CD4-positive, alpha-beta T cell treated with Interferon gamma for 1 hour (primary cell): ENCODE results near the gene EPB41L4A.
"Not testable (repeated sequence)": the region's sequence is repeated elsewhere in the genome, so short reads cannot be mapped to it uniquely, and the experiment has no call there.

Experiments
- DNase-seq: peaks from one replicate; pipeline ENCODE4 v3.0.0-alpha.2; 2020

Gene EPB41L4A

DNA sequence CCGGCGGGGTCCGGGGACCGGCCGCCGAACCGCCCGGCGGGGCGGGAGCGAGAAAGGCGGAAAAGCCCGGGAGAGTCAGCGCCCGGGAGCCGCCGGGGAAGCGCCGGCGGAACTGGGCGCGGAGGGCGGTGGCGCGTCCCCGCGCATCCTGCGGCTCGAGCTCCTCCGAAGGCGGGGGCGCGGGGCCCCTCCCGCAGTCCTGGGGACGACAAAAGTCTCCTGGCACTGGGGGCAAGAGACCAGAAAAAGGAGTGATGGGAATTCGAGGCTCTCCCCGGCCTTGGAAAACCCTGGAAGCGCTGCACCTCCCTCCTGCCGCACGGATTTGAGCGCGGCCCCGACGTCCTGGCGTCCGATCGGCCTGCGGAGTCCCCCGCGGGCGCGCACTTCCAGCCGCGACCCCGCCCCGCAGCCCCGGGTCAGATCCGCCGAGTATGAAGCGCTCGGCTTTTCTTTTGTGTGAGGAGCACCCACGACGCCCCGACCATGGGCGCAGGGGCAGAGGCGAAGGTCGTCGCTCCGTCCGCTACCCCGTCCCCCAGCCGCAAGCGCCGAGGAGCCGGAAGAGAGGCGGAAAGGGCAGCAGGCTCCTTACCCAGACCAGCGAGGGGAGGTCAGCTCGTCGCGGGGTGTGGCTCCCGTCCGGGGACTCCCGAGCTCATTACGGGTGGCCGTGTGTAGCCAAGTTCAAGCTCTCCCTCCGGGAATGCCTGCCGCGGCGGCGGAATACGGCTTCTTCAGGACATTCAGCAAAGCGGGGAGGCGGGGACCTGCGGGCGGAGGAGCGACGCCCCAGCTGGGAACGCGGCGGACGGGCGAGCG is at the start of gene EPB41L4A:
TSS of gene EPB41L4A (minus strand) at position 114 of the 822 bp plus-strand sequence. CDS start 238 bp downstream, outside the sequence.
- DNase-seq, result no peak

GRCh38 chr5:112467485-112467884 is 48.4 kb upstream of the EPB41L4A start:
- DNase-seq, result no peak

DNA sequence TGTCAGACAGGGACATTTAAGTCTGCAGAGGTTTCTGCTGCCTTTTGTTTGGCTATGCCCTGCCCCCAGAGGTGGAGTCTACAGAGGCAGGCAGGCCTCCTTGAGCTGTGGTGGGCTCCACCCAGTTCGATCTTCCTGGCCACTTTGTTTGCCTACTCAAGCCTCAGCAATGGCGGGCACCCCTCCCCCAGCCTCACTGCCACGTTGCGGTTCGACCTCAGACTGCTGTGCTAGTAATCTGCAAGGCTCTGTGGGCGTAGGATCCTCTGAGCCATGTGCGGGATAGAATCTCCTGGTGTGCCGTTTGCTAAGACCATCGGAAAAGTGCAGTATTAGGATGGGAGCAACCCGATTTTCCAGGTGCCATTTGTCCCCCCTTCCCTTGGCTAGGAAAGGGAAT is 47.2 kb upstream of the EPB41L4A start:
- not testable (repeated sequence) for DNase-seq

DNA sequence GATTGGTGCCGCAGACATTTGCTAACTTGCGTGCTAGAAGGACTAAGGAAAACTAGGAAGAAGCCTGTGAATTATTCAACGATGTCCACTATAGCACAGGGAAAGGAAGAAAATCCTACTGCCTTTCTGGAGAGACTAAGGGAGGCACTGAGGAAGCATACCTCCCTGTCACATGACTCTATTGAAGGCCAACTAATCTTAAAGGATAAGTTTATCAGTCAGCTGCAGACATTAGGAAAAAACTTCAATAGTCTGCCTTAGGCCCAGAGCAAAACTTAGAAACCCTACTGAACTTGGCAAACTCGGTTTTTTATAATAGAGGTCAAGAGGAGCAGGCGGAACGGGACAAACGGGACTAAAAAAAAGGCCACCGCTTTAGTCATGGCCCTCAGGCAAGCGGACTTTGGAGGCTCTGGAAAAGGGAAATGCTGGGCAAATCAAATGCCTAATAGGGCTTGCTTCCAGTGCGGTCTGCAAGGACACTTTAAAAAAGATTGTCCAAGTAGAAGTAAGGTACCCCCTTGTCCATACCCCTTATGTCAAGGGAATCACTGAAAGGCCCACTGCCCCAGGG is 28.2 kb upstream of the EPB41L4A start:
- DNase-seq, result not testable (repeated sequence)

DNA sequence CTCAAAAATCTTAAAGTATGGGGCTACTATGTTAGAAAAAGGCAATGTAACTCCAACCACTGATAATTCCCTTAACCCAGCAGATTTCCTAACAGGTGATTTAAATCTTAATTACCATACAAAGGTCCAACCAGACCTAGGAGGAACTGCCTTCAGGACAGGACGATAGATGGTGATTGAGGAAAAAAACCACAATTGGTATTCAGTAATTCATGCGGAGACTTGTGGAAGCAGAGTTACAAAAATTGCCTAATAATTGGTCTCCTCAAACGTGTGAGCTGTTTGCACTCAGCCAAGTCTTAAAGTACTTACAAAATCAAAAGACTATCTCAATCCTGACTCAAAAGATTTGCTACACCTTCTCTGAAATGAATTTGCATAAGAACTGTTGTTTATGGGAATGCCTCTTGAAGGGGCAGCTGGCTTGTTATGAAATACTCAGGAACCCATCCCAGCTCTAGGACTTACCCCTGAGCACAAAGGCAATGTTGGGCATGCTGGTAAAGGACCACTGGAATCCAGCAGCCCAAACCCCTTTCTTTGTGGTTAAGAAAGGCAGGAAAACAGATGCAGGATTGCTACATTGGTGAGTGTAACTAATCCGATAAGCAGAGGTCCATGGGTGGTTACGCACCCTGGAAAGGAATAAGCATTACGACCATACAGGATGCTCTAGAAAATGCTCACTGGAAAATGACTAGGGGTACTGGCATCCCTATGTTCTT is 26.7 kb upstream of the EPB41L4A start:
- no peak for DNase-seq

GRCh38 chr5:112443932-112444331 is 24.9 kb upstream of the EPB41L4A start:
- not testable (repeated sequence) for DNase-seq

GRCh38 chr5:112440031-112440430 is 21.0 kb upstream of the EPB41L4A start:
- no peak for DNase-seq

DNA sequence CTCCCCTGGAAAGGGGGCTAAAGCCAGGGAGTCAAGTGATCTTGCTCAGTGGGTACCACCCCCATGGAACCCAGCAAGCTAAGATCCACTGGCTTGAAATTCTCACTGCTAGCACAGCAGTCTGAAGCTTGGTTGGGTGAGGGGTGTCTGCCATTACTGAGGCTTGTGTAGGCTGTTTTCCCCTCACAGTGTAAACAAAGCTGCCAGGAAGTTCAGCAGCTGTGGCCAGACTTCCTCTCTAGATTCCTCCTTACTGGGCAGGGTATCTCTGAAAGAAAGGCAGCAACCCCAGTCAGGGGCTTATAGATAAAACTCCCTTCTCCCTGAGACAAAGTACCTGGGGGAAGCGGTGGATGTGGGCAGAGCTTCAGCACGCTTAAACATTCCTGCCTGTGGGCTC is 17.1 kb upstream of the EPB41L4A start:
- DNase-seq, result no peak

DNA sequence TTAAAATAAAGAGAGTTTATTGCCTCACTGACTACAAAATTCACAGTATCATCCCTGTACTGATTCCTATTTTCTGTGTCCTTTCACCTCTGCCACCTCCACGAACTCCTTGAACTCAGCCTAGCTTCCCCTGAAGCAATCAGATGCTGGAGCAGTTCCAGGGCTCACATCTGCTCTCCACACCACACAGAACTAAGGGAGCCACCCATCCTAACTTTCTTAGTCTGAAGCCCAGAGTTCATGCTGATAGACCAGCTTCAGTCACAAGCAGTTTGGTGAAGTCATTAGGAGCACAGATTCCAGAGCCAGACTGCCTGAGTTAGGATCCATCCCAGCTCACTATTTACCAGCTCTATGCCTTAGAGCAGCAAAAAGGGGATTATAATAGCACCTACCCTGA is 15.6 kb upstream of the EPB41L4A start:
- no peak for DNase-seq

DNA sequence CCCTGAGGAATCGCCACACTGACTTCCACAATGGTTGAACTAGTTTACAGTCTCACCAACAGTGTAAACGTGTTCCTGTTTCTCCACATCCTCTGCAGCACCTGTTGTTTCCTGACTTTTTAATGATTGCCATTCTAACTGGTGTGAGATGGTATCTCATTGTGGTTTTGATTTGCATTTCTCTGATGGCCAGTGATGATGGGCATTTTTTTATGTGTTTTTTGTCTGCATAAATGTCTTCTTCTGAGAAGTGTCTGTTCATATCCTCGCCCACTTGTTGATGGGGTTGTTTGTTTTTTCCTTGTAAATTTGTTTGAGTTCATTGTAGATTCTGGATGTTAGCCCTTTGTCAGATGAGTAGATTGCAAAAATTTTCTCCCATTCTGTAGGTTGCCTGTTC is 7.1 kb upstream of the EPB41L4A start:
- DNase-seq, result not testable (repeated sequence)

- DNase-seq, result peak; percentile 44
Measured at GRCh38 chr5:112419986-112420864, 1.1 kb upstream of the EPB41L4A start.

- DNase-seq, result no peak
Measured at GRCh38 chr5:112418659-112419163, 366 bp downstream of the EPB41L4A start.

- DNase-seq, result peak; percentile 5
Measured at GRCh38 chr5:112417931-112418658, 982 bp downstream of the EPB41L4A start.

GRCh38 chr5:112415552-112415951 is 3.5 kb downstream of the EPB41L4A start:
- DNase-seq, result no peak

DNA sequence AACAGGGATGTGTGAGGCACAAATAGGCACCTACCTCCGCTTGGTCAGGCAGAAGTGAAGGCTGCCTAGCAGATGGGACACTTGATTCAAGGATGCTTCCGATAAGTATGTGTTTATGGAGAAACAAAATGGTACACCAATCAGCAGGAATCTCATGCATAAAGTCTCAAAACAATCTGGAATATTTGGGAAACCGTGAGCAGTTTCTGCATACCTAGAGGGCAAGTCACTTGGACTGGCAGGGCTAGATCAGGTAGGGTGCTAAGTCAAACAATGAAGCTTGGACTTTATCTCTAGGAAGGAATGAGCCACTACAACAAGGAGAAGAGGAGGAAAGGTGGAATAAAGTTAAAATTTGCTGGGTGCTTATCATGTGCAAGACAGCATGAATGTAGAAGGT is 5.5 kb downstream of the EPB41L4A start:
- DNase-seq, result no peak

GRCh38 chr5:112412346-112412745 is 6.7 kb downstream of the EPB41L4A start:
- no peak for DNase-seq

DNA sequence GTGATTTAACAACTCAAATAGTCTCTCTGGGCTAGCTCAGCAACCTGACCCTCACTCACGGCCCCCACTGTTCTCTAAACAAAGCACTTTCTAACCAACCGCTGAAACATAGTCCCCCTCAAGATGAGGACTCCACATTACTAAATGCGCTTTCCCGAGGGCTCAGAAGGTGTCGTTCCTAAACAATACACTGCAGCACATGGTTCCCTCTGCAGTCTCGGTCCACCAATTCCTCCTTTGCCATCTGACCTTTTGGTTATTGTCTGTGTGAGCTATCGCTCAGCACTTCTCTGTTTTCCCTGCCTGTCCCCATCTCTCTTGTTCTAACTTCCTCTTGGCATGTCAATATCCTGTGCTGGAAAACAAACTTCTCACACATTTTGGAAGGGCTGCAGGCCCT is 7.2 kb downstream of the EPB41L4A start:
- DNase-seq, result no peak

GRCh38 chr5:112407666-112408065 is 11.4 kb downstream of the EPB41L4A start:
- no peak for DNase-seq

DNA sequence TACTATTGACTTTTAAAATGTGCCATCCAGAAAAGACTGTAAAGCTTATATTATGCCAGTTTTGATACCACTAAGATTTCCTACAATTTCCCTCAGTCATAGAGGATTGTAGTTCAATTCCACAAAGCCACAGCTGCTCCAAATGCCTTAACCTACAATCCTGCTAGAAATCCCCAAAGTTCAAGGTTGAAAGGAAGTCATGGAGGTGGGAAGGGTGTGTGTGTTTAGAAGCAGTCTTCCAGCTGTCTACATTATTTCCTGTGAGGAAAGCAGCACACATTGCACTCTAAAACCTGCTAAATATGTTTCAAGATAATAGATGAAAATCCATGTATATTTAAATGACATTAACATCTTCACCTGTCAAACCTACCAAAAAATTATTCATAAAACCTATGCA is 11.8 kb downstream of the EPB41L4A start:
- DNase-seq, result no peak

DNA sequence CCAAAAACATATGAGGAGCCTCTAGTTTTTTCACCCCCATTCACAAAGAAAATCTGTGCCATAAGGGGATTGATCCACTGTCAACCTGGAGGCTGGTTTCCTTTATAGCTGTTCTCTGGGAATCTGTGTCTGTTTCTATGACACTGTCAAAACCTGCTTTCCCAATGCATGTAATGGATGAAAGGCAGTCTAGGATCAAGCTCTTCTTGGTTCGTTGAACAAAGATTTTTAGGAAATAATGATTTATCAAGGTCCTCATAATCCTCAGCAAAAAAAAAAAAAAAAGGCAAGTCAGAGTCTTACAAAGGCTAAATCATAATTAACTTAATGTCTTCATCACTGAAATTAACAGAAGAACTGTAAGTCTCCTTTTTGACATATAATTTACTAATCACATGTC is 16.0 kb downstream of the EPB41L4A start:
- DNase-seq, result no peak

DNA sequence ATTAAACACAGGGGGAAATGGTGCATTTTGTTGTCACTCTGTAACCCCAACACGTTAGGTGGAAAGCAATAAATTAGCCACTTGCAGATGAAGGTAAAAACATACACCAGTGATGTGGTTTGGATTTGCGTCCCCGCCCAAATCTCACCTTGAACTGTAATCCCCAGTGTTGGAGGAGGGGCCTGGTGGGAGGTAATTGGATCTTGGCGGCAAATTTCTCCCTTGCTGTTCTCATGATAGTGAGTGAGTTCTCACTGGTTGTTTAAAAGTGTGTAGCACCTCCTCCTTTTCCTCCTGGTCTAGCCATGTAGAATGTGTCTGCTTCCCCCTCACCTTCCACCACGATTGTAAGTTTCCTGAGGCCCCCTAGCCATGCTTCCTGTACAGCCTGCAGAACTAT is 17.2 kb downstream of the EPB41L4A start:
- no peak for DNase-seq

- DNase-seq, result no peak
Measured at GRCh38 chr5:112397690-112398089, 21.4 kb downstream of the EPB41L4A start.
